K562 (cell line): ENCODE measurements around the gene TRA2B. TPM values are rescaled to one million over a fixed set of nuclear protein-coding genes. Genes with fewer than 3 reads are reported as not detected.

Experiments used
- ATAC-seq: fragments of 200-7000 bp; cut with Tn5 transposase; 3 replicates; pipeline ENCODE4 v1.9.1; 2020; ENCODE audit warnings: moderate library complexity
- BruUV-seq: library from RNA; stranded (reverse); fragments of 400-500 nt; replicated peaks from 2 replicates; lab custom pipeline; 2021; lab: Mats Ljungman, UMichigan
- CTCF ChIA-PET: fragments of 300-600 bp; formaldehyde crosslinking; extraction: SDS; loops from one replicate; lab custom pipeline; 2021; ENCODE audit warnings: low intra/inter-chr PET ratio; lab: Yijun Ruan, JAX
- POLR2A ChIA-PET: fragments of 300-600, 350-650 bp; sonication (Branson Sonifier 250); formaldehyde crosslinking; extraction: SDS; loops from one replicate; lab custom pipeline; 2021; ENCODE audit warnings: antibody characterized with exemption, inconsistent platforms; lab: Yijun Ruan, JAX
- DNase-seq, 4 experiments: peaks; one replicate each; pipeline versions ENCODE4 v3.0.0 to v3.0.0-alpha.2; 2011 to 2018; ENCODE audit warnings: low spot score in 3 of 4, mixed read lengths in 3 of 4; ENCODE audit errors: extremely low read depth in 1 of 4
- FAIRE-seq: peaks from 2 replicates; lab custom pipeline; 2011; peaks lifted over from hg19 to GRCh38; lab: Jason Lieb, UNC
- H2AFZ ChIP-seq: 2 replicates; pipeline ENCODE4 v1.6.0; 2011; ENCODE audit warnings: low read depth, low read length, control low read depth, inconsistent platforms
- H3K27ac ChIP-seq: fragments of 200-600 bp; 3 replicates; pipeline ENCODE4 v1.8.0; 2011; ENCODE audit warnings: low read depth, mild to moderate bottlenecking, control low read depth, inconsistent platforms, low read length, moderate library complexity, mixed read lengths; ENCODE audit errors: extremely low read depth
- H3K27me3 ChIP-seq, 2 experiments: fragments of 300-600 bp in 1 of 2; 2 replicates in 1 of 2; 3 replicates in 1 of 2; pipeline versions ENCODE4 v1.6.0 to v1.8.0; 2011; ENCODE audit warnings: inconsistent platforms in 2 of 2, low read length in 2 of 2, mild to moderate bottlenecking in 1 of 2, mixed read lengths in 1 of 2, moderate library complexity in 1 of 2; ENCODE audit not compliant: control insufficient read depth in 2 of 2, insufficient read depth in 2 of 2
- H3K36me3 ChIP-seq: fragments of 300-600 bp; 3 replicates; pipeline ENCODE4 v1.8.0; 2011; ENCODE audit warnings: mild to moderate bottlenecking, low read length, inconsistent platforms; ENCODE audit not compliant: control insufficient read depth, insufficient read depth
- H3K4me1 ChIP-seq, 2 experiments: fragments of 200-600 bp in 1 of 2; replicated peaks in 1 of 2; 2 replicates in 1 of 2; 3 replicates in 1 of 2; pipeline versions ENCODE4 v1.5.1 to v1.8.0; 2011; ENCODE audit warnings: inconsistent platforms in 2 of 2, low read length in 2 of 2, mild to moderate bottlenecking in 1 of 2, mixed read lengths in 1 of 2, moderate library complexity in 1 of 2; ENCODE audit not compliant: control insufficient read depth in 2 of 2, insufficient read depth in 2 of 2
- H3K4me2 ChIP-seq: 2 replicates; pipeline ENCODE4 v1.6.1; 2011; ENCODE audit warnings: low read length, control low read depth, inconsistent platforms, mixed read lengths; ENCODE audit not compliant: insufficient read depth
- H3K4me3 ChIP-seq: fragments of 200-600 bp; sonication (generic), shearing (Covaris generic); 2 replicates; pipeline ENCODE4 v1.5.1; 2016; ENCODE audit warnings: control low read depth, inconsistent platforms
- H3K79me2 ChIP-seq: fragments of 200-600 bp; 3 replicates; pipeline ENCODE4 v1.8.0; 2011; ENCODE audit warnings: low read length, inconsistent platforms; ENCODE audit not compliant: control insufficient read depth, insufficient read depth
- H3K9ac ChIP-seq, 2 experiments: 2 replicates each; pipeline versions ENCODE4 v1.6.0 to v1.6.1; 2011; ENCODE audit warnings: low read depth in 2 of 2, low read length in 2 of 2, control low read depth in 1 of 2, inconsistent platforms in 1 of 2, mild to moderate bottlenecking in 1 of 2, mixed read lengths in 1 of 2; ENCODE audit not compliant: insufficient read depth in 1 of 2
- H3K9me1 ChIP-seq: one replicate; pipeline ENCODE4 v1.6.0; 2011; ENCODE audit warnings: inconsistent platforms, mild to moderate bottlenecking, low read length, moderate library complexity; ENCODE audit not compliant: control insufficient read depth, insufficient read depth
- H3K9me3 ChIP-seq: replicated peaks from 2 replicates; pipeline ENCODE4 v1.5.1; 2011; ENCODE audit warnings: low read depth, low read length, inconsistent platforms; ENCODE audit not compliant: control insufficient read depth, insufficient read depth
- H4K20me1 ChIP-seq: replicated peaks from 2 replicates; pipeline ENCODE4 v1.6.1; 2011; ENCODE audit warnings: low read length, inconsistent platforms, mixed read lengths; ENCODE audit not compliant: control insufficient read depth, insufficient read depth
- CEBPB ChIP-seq: fragments of 450-650 bp; IDR thresholded peaks from 2 replicates; pipeline ENCODE4 v1.6.1; 2016; ENCODE audit warnings: missing genetic modification characterization, missing compliant biosample characterization
- FOXA1 ChIP-seq: fragments of 450-650 bp; IDR thresholded peaks from 2 replicates; pipeline ENCODE4 v1.6.1; 2016; ENCODE audit warnings: mild to moderate bottlenecking, borderline replicate concordance
- HDAC3 ChIP-seq: fragments of 450-650 bp; IDR thresholded peaks from 2 replicates; pipeline ENCODE4 v1.6.1; 2018; ENCODE audit warnings: borderline replicate concordance, mild to moderate bottlenecking, moderate library complexity; ENCODE audit not compliant: partially characterized antibody
- KHSRP ChIP-seq: fragments of 450-650 bp; IDR thresholded peaks from 2 replicates; pipeline ENCODE4 v1.6.1; 2017
- LCOR ChIP-seq: sonication (generic); formaldehyde crosslinking; IDR thresholded peaks from 2 replicates; pipeline ENCODE4 v1.8.0; 2022; ENCODE audit warnings: mild to moderate bottlenecking, missing genetic modification reagents
- MEF2A ChIP-seq: IDR thresholded peaks from 2 replicates; pipeline ENCODE4 v1.6.1; 2011; ENCODE audit warnings: low read depth, mild to moderate bottlenecking, low read length, moderate library complexity; ENCODE audit not compliant: control insufficient read depth
- NFXL1 ChIP-seq: fragments of 450-650 bp; formaldehyde crosslinking; IDR thresholded peaks from 2 replicates; pipeline ENCODE4 v1.4.0; 2021; ENCODE audit warnings: mild to moderate bottlenecking
- POLR2G ChIP-seq: fragments of 200-400 bp; formaldehyde crosslinking; IDR thresholded peaks from 2 replicates; pipeline ENCODE4 v1.6.1; 2017; ENCODE audit warnings: low read depth, mild to moderate bottlenecking, antibody characterized with exemption, low read length, moderate library complexity
- RBM17 ChIP-seq: fragments of 200-400 bp; formaldehyde crosslinking; IDR thresholded peaks from 2 replicates; pipeline ENCODE4 v1.6.1; 2017; ENCODE audit warnings: low read depth, mild to moderate bottlenecking, low read length, borderline replicate concordance
- SMARCC2 ChIP-seq: fragments of 450-650 bp; IDR thresholded peaks from 2 replicates; pipeline ENCODE4 v1.6.1; 2017; ENCODE audit warnings: antibody characterized with exemption, moderate library complexity, mild to moderate bottlenecking, low read depth
- TCF7L2 ChIP-seq: fragments of 150-350 bp; IDR thresholded peaks from 2 replicates; pipeline ENCODE4 v1.6.1; 2016; ENCODE audit warnings: low read depth, mild to moderate bottlenecking, low read length, moderate library complexity
- USF2 ChIP-seq: sonication (generic); formaldehyde crosslinking; IDR thresholded peaks from 2 replicates; pipeline ENCODE4 v1.5.0; 2020; ENCODE audit warnings: missing genetic modification reagents
- ZNF589 ChIP-seq: fragments of 200-800 bp; sonication (Bioruptor generic); IDR thresholded peaks from 2 replicates; pipeline ENCODE4 v1.6.1; 2016; ENCODE audit warnings: low read depth, missing genetic modification characterization, missing compliant biosample characterization
- WGBS: fragments of 100-300 bp; shearing (Covaris generic); methylation state at CpG from one replicate; pipeline ENCODE4 v1.1.6; 2016; ENCODE audit warnings: low coverage, mixed read lengths; ENCODE audit not compliant: insufficient coverage; ENCODE audit errors: missing lambda C conversion rate; 5-methylcytosine and 5-hydroxymethylcytosine counted together
- in situ Hi-C: fragments of 300-500 bp; cut with MboI; formaldehyde crosslinking; loops from 4 replicates; pipeline ENCODE4 v1.15.0; 2018; ENCODE audit warnings: inconsistent platforms, mixed read lengths
- intact Hi-C: fragments of 100-400 bp; cut with micrococcal nuclease; formaldehyde crosslinking; loops from 2 replicates; pipeline ENCODE4 v1.14.2; 2022
- polyA plus RNA-seq, 8 experiments: library from polyadenylated mRNA; depleted of rRNA in 4 of 8; stranded (reverse) in 5 of 8; unstranded in 3 of 8; fragments of >200 nt; fragmentation: Nextera tagmentation in 2 of 8; fragmentation: Illumina TruSeq in 1 of 8; extraction: Ambion mirVana in 2 of 8; extraction: Trizol in 1 of 8; gene quantifications; 2 replicates each; pipeline versions ENCODE4 v1.2.1 to v1.2.3, GENCODE V29; 2011 to 2014; ENCODE audit warnings: inconsistent platforms in 1 of 8, missing spikeins in 1 of 8
- total RNA-seq, 7 experiments: library from RNA; depleted of rRNA in 6 of 7; stranded (reverse); fragments of >200 nt in 6 of 7; fragmentation: Illumina TruSeq in 2 of 7; extraction: Trizol in 2 of 7; gene quantifications; 2 replicates each; pipeline versions ENCODE4 v1.2.1 to v1.2.3, GENCODE V29; 2011 to 2021; ENCODE audit warnings: low replicate concordance in 1 of 7
- TF ChIP-seq, protein P1 (sequence below): IDR thresholded peaks from 3 replicates; pipeline ENCODE4 v1.6.1; 2011; ENCODE audit warnings: borderline replicate concordance, mild to moderate bottlenecking, moderate library complexity; ENCODE audit not compliant: insufficient read length; ENCODE audit errors: extremely low read depth

The TRA2B gene
- total and polyA plus RNA-seq, 9 of the 15 experiments (the other 6 are each of a cell fraction or from before 2014, with no cell fraction given): 105 to 411 (median 278) TPM

DNA sequence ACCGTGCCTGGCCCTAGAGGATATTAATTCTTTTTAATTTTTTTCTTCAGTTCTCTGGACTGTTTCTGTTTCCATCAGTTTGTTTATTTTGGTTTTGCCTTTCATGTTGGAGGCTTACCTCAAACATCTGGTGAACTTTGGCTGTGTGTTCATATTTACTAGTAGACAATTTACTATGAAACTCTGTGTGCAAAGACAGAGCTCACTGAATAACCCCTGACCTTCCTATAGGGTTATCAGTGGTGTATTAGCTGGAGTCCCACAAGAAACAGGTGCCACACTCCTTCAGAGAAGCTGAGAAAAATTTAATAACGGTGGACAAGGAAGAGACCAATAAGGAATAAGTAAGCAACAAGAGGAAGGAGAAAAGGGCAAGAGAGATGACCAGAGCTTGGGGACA, 28.8 kb upstream of the TRA2B start:
- Histone ChIP-seq H3K27me3 (no peaks in the 10 kb centered on the region), H3K36me3 (no peaks in the 10 kb centered on the region), H3K79me2 (no peaks in the 10 kb centered on the region), H3K4me3 (no peak overlapping the region)
- no peak for FAIRE-seq
- POLR2A ChIA-PET: interaction anchor here (0.7 to 1.0 kb wide), 2 partner anchors 31 to 1374 kb away, joined by 3 to 8 read pairs; no protein-coding TSS in a partner anchor
- no peak for DNase-seq
- TF ChIP-seq ZNF589 (CRISPR knock-in tag): no peak
- no peak for TF ChIP-seq MEF2A
- TF ChIP-seq TCF7L2: no peak
- TF ChIP-seq POLR2G: no peak
- no peak for TF ChIP-seq NFXL1 (CRISPR knock-in tag)
- TF ChIP-seq FOXA1: no peak
- TF ChIP-seq CEBPB (tag): no peak
- TF ChIP-seq, protein P1, sequence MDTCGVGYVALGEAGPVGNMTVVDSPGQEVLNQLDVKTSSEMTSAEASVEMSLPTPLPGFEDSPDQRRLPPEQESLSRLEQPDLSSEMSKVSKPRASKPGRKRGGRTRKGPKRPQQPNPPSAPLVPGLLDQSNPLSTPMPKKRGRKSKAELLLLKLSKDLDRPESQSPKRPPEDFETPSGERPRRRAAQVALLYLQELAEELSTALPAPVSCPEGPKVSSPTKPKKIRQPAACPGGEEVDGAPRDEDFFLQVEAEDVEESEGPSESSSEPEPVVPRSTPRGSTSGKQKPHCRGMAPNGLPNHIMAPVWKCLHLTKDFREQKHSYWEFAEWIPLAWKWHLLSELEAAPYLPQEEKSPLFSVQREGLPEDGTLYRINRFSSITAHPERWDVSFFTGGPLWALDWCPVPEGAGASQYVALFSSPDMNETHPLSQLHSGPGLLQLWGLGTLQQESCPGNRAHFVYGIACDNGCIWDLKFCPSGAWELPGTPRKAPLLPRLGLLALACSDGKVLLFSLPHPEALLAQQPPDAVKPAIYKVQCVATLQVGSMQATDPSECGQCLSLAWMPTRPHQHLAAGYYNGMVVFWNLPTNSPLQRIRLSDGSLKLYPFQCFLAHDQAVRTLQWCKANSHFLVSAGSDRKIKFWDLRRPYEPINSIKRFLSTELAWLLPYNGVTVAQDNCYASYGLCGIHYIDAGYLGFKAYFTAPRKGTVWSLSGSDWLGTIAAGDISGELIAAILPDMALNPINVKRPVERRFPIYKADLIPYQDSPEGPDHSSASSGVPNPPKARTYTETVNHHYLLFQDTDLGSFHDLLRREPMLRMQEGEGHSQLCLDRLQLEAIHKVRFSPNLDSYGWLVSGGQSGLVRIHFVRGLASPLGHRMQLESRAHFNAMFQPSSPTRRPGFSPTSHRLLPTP: no peak
- no peak for TF ChIP-seq SMARCC2
- no peak for TF ChIP-seq HDAC3
- TF ChIP-seq LCOR: no peak
- no peak for TF ChIP-seq RBM17
- no peak for TF ChIP-seq USF2
- no peak for TF ChIP-seq KHSRP
- TF ChIP-seq, all 486 proteins: peak for 0
- in situ Hi-C loops: no loop called here
- no peak overlapping the region for H2AFZ ChIP-seq
- no peak overlapping the region for H3K4me2 ChIP-seq
- H3K9me3 ChIP-seq: no peaks in the 10 kb centered on the region
- no peak overlapping the region for H3K27ac ChIP-seq
- no TSS peak for BruUV-seq
- intact Hi-C loops: no loop called here
- peaks cover 0 to 3% of the 10 kb centered on the region in 2 experiments; a peak in 2 of 5 replicates for H3K4me1 ChIP-seq
- WGBS: 13% methylated on average over 2 of the region's 2 CpGs
- CTCF ChIA-PET: no interaction called here
- ATAC-seq: no peak
- H3K9me1 ChIP-seq: no peaks in the 10 kb centered on the region
- no peak overlapping the region for H3K9ac ChIP-seq
- H4K20me1 ChIP-seq: no peaks in the 10 kb centered on the region
